Subcutaneous adipose tissue (tissue), 4 donors: Measurements from ENCODE around the gene PUM2. TPM values are rescaled to one million over a fixed set of nuclear protein-coding genes. Genes with fewer than 3 reads are reported as not detected.

Experiments
- CTCF ChIP-seq: fragments of 450-650 bp; IDR thresholded peaks from one replicate; pipeline ENCODE4 v1.5.1; 2016; ENCODE audit warnings: low read depth, mild to moderate bottlenecking, control low read depth, antibody characterized with exemption, moderate library complexity
- total RNA-seq, 4 donors: library from RNA; depleted of rRNA; stranded (reverse); fragments of >200 nt; gene quantifications; one replicate each; pipeline ENCODE4 v1.1.0, GENCODE V29; 2016

The PUM2 gene
- total RNA-seq, 4 donors from 2014 or later: 63.9 to 87.1 (median 78.2) TPM

GRCh38 chr2:20327370-20327769 is 23.3 kb downstream of the PUM2 start:
- TF ChIP-seq CTCF: no peak

- no peak for TF ChIP-seq CTCF
These were observed 24.4 kb downstream of the PUM2 start for GRCh38 chr2:20326163-20326780.

GRCh38 chr2:20322527-20323300 is 27.9 kb downstream of the PUM2 start:
- no peak for TF ChIP-seq CTCF

GRCh38 chr2:20317690-20318089 is 33.0 kb downstream of the PUM2 start:
- TF ChIP-seq CTCF: no peak

GRCh38 chr2:20317197-20317596 is 33.4 kb downstream of the PUM2 start:
- TF ChIP-seq CTCF: no peak

GRCh38 chr2:20314562-20315501 is 35.8 kb downstream of the PUM2 start:
- TF ChIP-seq CTCF: no peak

GRCh38 chr2:20313659-20314058 is 37.0 kb downstream of the PUM2 start:
- no peak for TF ChIP-seq CTCF
